Panc1 (cell line): ENCODE measurements around the gene GNPTG. TPM values are rescaled to one million over a fixed set of nuclear protein-coding genes. Genes with fewer than 3 reads are reported as not detected.
A peak's percentile ranks its signal among the peaks of the same experiment; 100 is the strongest.

ENCODE experiments used
- ATAC-seq: fragments of 200-7000 bp; cut with Tn5 transposase; 2 replicates; pipeline ENCODE4 v1.9.1; 2020; ENCODE audit warnings: mild to moderate bottlenecking, moderate library complexity
- BruUV-seq: library from RNA; stranded (reverse); fragments of 400-500 nt; replicated peaks from 2 replicates; lab custom pipeline; 2021; lab: Mats Ljungman, UMichigan
- CTCF ChIA-PET: fragments of 300-600 bp; sonication (Branson Sonifier 250); formaldehyde crosslinking; loops from one replicate; lab custom pipeline; 2022; ENCODE audit warnings: antibody characterized with exemption; lab: Charles Lee
- POLR2A ChIA-PET: fragments of 300-600 bp; sonication (Branson Sonifier 250); formaldehyde crosslinking; loops from one replicate; lab custom pipeline; 2022; ENCODE audit warnings: antibody characterized with exemption; lab: Charles Lee
- DNase-seq: peaks from one replicate; pipeline ENCODE4 v3.0.0-alpha.2; 2010; ENCODE audit warnings: low read depth, low spot score
- H3K27ac ChIP-seq: 2 replicates; pipeline ENCODE4 v1.5.1; 2011; ENCODE audit warnings: mild to moderate bottlenecking, low read length, inconsistent platforms
- H3K27me3 ChIP-seq: fragments of 200-500 bp; sonication (Bioruptor generic); 2 replicates; pipeline ENCODE4 v1.6.0; 2014; ENCODE audit warnings: low read length, inconsistent platforms; ENCODE audit not compliant: control insufficient read depth, insufficient read depth
- H3K36me3 ChIP-seq: fragments of 200-500 bp; sonication (Bioruptor generic); 2 replicates; pipeline ENCODE4 v1.5.1; 2014; ENCODE audit warnings: inconsistent platforms, mild to moderate bottlenecking, low read length, moderate library complexity; ENCODE audit not compliant: control insufficient read depth, insufficient read depth
- H3K4me1 ChIP-seq: 2 replicates; pipeline ENCODE4 v1.5.1; 2011; ENCODE audit warnings: inconsistent platforms, mild to moderate bottlenecking, low read length, moderate library complexity; ENCODE audit not compliant: control insufficient read depth, insufficient read depth
- H3K4me3 ChIP-seq, 2 experiments: 2 replicates each; pipeline ENCODE4 v1.5.1; 2011 to 2012; ENCODE audit warnings: low read depth in 2 of 2, low read length in 2 of 2, mild to moderate bottlenecking in 2 of 2, inconsistent platforms in 1 of 2, moderate library complexity in 1 of 2
- H3K9me3 ChIP-seq: fragments of 200-500 bp; sonication (Bioruptor generic); 2 replicates; pipeline ENCODE4 v1.5.1; 2014; ENCODE audit warnings: low read depth, mild to moderate bottlenecking, inconsistent platforms, low read length, moderate library complexity; ENCODE audit not compliant: control insufficient read depth, insufficient read depth
- CTCF ChIP-seq: fragments of 450-650 bp; IDR thresholded peaks from 2 replicates; pipeline ENCODE4 v1.5.1; 2017; ENCODE audit warnings: mild to moderate bottlenecking
- POLR2AphosphoS5 ChIP-seq: IDR thresholded peaks from 2 replicates; pipeline ENCODE4 v1.6.1; 2012; ENCODE audit warnings: mild to moderate bottlenecking, low read depth, low read length, moderate library complexity
- REST ChIP-seq, 2 experiments: IDR thresholded peaks; 2 replicates each; pipeline ENCODE4 v1.6.1; 2011 to 2012; ENCODE audit warnings: low read depth in 2 of 2, control low read depth in 1 of 2, low read length in 1 of 2, mild to moderate bottlenecking in 1 of 2, moderate library complexity in 1 of 2; ENCODE audit not compliant: insufficient read depth in 1 of 2
- SIN3A ChIP-seq: IDR thresholded peaks from 2 replicates; pipeline ENCODE4 v1.6.1; 2012; ENCODE audit warnings: low read depth, mild to moderate bottlenecking, low read length, moderate library complexity, borderline replicate concordance; ENCODE audit not compliant: insufficient read depth
- TCF7L2 ChIP-seq: IDR thresholded peaks from 2 replicates; pipeline ENCODE4 v1.6.1; 2011; ENCODE audit warnings: mild to moderate bottlenecking, low read depth, low read length, inconsistent platforms
- in situ Hi-C: cut with HindIII; loops from 2 replicates; pipeline ENCODE4 v1.10.0; 2016; ENCODE audit warnings: low sequenced_read_pairs, low pct_unique_long_range_greater_than_20kb
- intact Hi-C: fragments of 100-400 bp; cut with micrococcal nuclease; formaldehyde crosslinking; loops from one replicate; pipeline ENCODE4 v1.10.0; 2022; ENCODE audit not compliant: unreplicated experiment
- total RNA-seq: library from RNA; stranded (reverse); gene quantifications from one replicate; pipeline ENCODE4 v1.2.1, GENCODE V29; 2021; ENCODE audit not compliant: unreplicated experiment

The GNPTG gene
- total RNA-seq, 1 experiment from 2014 or later: 62.5 TPM

- no peak overlapping the region for H3K4me3 ChIP-seq
- H3K27ac ChIP-seq: no peak overlapping the region
- no peak for DNase-seq
- in situ Hi-C loops (no loop called here), intact Hi-C loops (no loop called here)
- no peaks in the 10 kb centered on the region for H3K4me1 ChIP-seq
- peaks cover 10% of the 10 kb centered on the region for H3K36me3 ChIP-seq
- POLR2A ChIA-PET: no interaction called here
- TF ChIP-seq SIN3A: no peak
- TF ChIP-seq CTCF: no peak
- no peak for TF ChIP-seq TCF7L2
- TF ChIP-seq POLR2AphosphoS5: no peak
- no peak for TF ChIP-seq REST (IDR thresholded peaks at IDR 0.05; ENCODE audit: insufficient read depth in 1 of 2, low read depth in 2 of 2, low read length in 1 of 2)
- ATAC-seq: no peak
- H3K27me3 ChIP-seq: no peaks in the 10 kb centered on the region
- CTCF ChIA-PET: no interaction called here
- BruUV-seq: no TSS peak
- no peaks in the 10 kb centered on the region for H3K9me3 ChIP-seq
Observed at GRCh38 chr16:1322407-1322806, 29.3 kb upstream of the GNPTG start.

- Histone ChIP-seq H3K36me3 (peaks cover 5% of the 10 kb centered on the region), H3K4me3 (no peak overlapping the region), H3K27me3 (no peaks in the 10 kb centered on the region), H3K9me3 (no peaks in the 10 kb centered on the region), H3K27ac (no peak overlapping the region), H3K4me1 (no peaks in the 10 kb centered on the region)
- BruUV-seq: no TSS peak
- in situ Hi-C loops: no loop called here
- ChIA-PET CTCF (no interaction called here), POLR2A (no interaction called here)
- intact Hi-C loops: no loop called here
- ATAC-seq (0 out of 2 replicates have a peak, but pooled peaks have one; percentile 12), DNase-seq (no peak)
- no peak for TF ChIP-seq POLR2AphosphoS5
- TF ChIP-seq CTCF: no peak
- TF ChIP-seq SIN3A: no peak
- TF ChIP-seq REST (IDR thresholded peaks at IDR 0.05; ENCODE audit: insufficient read depth in 1 of 2, low read depth in 2 of 2, low read length in 1 of 2): no peak
- no peak for TF ChIP-seq TCF7L2
Observed at GRCh38 chr16:1323296-1324239, 28.2 kb upstream of the GNPTG start.
